HG02885 (cell line): Measurements from ENCODE around the gene TSPAN3.

Source experiments
- ATAC-seq: cut with Tn5 transposase; IDR thresholded peaks from one replicate; pipeline ENCODE4 v1.9.1; 2021; ENCODE audit warnings: mild to moderate bottlenecking; ENCODE audit not compliant: unreplicated experiment, poor library complexity

TSPAN3 gene

GRCh38 chr15:77070495-77071304 lies at the start of gene TSPAN3:
TSS of gene TSPAN3 (minus strand) at chr15:77071109. CDS start at chr15:77070954, 155 bp downstream.
- ATAC-seq, result peak; percentile 95

- no peak for ATAC-seq
These were observed 49.7 kb upstream of the TSPAN3 start for GRCh38 chr15:77120576-77120975.

DNA sequence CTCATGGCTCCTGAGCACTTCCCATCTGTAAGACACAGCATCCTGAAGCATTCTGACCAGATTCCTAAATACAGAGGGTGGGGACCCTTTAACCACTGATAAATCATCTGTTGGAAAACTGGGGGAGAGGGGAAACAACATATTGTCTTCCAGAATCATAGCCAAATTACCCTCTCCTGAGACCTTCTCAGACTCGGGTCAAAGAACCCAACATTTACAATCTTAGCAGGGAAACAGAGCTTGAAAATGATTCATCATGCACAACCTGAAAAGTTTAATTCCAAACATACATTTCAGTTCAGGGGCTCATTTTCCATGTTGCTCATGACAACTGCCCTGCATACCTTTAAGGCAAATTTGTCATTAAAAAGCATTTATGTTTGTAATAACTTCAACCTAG lies 48.5 kb upstream of the TSPAN3 start:
- no peak for ATAC-seq

- ATAC-seq, result no peak
These were observed 48.0 kb upstream of the TSPAN3 start for GRCh38 chr15:77118882-77119321.

DNA sequence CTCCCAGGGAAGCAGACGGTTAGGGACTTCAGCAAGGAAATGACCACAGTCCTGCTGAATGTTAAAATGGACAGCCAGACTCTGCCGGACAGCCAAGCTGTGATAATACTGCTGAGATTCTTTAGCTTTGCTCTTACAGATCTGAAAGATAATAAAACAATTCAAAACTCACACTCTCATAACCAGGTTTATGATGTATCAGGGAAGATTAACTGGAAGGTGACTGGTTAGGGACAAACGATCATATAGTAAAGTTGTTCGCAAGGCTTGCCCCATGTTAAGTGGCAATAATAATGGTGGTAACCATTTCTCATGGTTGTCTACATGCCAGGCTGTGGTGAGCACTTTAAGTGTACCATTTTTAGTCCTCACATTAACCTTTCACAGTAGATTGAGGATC lies 44.3 kb upstream of the TSPAN3 start:
- no peak for ATAC-seq

DNA sequence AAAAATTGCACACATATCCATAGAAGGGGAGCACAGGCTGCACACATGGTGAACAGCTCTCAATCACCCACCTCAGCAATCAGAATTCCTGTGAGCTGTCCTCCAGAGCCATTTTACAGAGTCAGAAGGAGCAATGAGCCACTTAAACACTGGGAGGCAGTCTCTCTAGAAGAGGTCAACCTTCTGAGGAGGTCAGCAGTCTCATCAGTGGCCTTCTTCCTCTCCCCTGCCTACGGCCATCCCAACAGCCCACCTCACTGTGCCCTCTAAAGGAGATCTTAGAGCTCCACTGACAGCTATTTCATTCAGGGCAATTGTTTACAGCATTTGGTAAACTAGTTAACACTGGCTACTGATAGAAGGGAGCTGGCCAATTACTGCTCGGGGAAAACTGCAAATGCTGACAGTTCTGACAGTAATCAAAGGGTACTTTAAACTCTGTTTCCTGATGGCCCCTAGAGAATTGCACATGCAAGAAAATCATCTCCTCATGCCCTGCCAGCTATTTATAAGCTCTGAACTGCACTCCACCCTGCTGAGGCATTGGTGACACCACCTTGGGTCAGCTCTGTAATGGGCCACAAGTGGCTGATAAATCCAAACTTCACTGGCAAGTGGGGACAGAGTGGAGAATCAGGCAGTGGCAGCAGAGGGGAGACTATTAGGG lies 42.1 kb upstream of the TSPAN3 start:
- ATAC-seq, result no peak

DNA sequence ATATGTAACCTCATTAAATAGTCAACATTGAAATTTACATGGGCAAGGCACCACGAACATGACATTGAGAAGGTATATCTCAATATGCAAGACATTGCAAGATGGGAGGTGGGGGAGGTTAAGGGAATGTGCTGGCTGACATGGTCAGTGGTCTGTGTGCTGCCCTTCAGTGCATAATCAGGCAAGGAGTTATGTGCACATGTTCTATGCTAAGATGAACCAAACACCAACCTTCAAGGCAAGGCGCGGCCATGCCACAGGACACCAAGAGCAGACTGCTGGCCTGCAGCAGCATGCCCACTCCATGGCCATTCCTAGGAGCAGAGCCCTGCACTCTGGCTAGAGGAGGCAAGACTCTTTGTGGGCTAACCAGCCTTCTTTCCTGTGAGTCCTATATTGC lies 40.9 kb upstream of the TSPAN3 start:
- ATAC-seq, result no peak

DNA sequence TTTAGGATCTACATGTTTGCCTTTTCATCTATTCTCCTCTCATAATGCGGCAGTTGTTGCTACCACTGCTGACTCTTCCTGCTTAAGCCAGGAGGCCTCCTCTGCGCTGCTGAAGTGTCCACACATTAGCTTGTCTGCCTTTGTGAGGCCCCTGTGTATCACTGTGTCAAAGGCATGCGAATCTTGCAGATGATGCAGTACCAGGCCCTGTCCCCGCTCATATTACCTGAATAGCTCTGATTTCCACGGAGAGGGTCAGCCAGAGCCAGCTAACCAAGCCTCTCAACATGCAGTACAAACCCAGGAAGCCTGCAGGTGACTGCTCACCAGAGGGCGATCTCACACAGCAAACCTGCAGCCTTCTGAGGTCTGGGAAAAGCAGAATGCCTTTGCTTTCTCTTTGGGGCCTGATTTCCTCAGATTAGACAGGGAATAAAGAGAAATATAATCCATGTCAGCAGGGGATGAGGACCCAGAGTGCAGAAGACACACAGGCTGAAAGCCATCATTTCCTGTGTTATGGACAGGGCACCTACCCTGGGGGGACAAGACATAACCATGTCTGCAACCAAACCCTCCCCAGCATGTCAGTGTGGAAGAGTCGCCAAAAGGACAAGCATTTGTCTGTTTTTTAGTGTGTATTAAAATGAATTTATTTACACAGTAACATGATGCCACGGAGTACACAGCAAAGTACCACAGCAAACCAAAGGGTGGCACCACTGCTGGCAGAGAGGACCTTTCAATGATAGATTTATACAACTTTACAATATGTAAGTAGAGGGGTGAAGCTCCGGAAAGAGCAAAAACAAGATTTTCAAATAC lies 36.8 kb upstream of the TSPAN3 start:
- no peak for ATAC-seq

DNA sequence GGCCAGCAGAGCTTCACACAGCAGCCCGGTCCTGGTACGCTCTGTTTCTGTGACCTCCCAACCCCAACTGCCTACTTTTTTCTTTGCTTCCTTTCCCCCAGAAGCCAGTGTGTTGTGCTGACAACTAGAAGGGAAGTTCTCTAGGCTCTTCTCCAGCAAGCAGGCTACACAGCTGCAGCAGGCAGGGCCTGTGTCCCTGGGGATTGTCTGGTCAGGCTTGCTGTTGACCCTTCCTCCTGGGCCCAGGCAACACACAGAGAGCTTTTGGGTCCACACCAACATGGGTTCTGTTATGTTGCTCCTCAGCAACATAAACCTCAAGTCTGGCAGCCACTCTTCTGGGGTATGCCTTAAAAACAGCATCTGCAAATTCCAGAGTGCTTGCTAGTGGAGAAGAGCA lies 36.2 kb upstream of the TSPAN3 start:
- ATAC-seq, result no peak

DNA sequence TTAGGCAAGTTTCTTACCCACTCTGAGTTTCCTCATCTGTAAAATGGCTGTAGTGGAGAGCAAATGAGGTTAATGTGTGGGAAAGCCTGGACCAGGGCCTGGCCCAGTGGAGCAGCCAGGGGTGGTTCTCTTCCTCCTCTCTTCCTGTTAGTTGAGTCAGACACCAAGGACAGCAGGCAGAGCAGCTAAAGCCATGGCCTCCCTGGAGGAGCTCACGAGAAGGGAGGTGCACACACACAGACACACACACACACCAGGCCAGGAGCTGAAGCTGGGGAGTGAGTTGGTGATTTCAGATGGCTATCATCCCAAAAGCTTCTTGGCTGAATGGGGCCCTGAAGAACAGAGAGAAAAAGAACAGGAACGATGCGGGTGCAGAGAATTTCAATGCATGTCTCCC lies 33.2 kb upstream of the TSPAN3 start:
- ATAC-seq, result no peak

- no peak for ATAC-seq
These were observed 29.0 kb upstream of the TSPAN3 start for GRCh38 chr15:77099741-77100463.

DNA sequence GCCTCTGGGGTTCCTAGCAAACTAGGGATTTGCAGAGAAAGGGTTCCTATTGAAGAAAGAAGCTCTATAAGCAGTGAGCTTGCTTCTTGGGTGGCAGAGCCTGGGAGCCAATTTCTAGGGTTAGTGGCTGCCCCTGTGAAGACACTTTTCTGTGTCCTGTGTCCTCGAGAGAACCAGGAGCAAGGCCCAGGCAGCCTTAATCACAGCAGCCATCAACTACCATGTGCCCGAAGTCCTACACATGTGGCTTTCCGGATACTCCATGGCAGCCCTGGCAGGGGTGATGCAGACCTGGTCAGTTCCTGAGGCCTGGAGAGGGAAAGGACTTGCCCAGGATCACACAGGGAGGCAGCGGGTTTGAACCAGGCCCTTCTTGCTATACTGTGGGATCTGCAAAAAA lies 27.7 kb upstream of the TSPAN3 start:
- no peak for ATAC-seq

GRCh38 chr15:77097921-77098320 lies 27.0 kb upstream of the TSPAN3 start:
- ATAC-seq, result no peak

GRCh38 chr15:77097248-77097721 lies 26.4 kb upstream of the TSPAN3 start:
- no peak for ATAC-seq

DNA sequence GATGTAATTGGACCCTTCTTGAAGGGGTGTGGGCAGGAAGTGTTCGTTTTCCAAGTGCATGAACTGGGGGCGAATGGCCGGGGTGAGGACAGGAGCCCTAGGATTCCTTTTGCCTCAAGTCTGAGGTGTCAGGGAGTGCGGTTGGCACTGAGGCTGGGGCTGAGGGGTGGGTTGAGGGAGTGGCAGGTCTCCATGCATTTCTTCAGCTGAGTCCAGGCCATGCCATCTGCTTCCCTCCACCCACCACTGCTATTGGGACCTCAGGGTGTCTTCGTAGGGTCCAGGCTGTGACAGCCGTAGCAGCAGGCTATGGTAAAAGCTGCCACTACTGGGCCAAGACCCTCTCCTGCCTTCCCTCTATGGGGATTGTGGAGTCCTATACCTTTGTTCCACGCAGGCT lies 25.6 kb upstream of the TSPAN3 start:
- ATAC-seq, result no peak

- no peak for ATAC-seq
These were observed 25.2 kb upstream of the TSPAN3 start for GRCh38 chr15:77096138-77096537.

- ATAC-seq, result no peak
These were observed 23.6 kb upstream of the TSPAN3 start for GRCh38 chr15:77094397-77095030.

GRCh38 chr15:77093436-77093835 lies 22.5 kb upstream of the TSPAN3 start:
- no peak for ATAC-seq

- no peak for ATAC-seq
These were observed 20.2 kb upstream of the TSPAN3 start for GRCh38 chr15:77091097-77091496.

DNA sequence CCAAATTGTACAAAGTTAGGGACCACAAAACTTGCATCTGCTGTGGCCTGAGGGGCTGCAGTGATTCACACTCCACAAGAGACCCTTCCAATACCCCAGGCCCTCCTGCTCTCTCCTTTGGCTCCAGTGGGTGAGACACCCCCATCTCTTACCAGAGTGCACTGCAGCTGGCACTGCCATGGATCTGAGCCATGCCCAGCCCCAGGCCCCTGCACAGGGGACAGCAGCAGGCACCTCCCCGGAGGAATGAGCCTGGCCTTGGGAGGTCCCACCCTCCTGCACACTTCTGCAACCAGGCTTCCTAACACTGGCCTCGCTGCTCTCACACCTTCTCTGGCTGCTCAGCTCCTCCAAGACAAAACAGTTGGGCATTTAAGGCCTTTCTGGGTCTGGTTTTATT lies 16.3 kb upstream of the TSPAN3 start:
- ATAC-seq, result no peak
